Kidney (tissue), 14 donors: Measurements from ENCODE around the gene SRP9. TPM values are rescaled to one million over a fixed set of nuclear protein-coding genes. Genes with fewer than 3 reads are reported as not detected.

Experiments
- DNase-seq, 5 donors: peaks; one replicate each; pipeline ENCODE4 v3.0.0-alpha.2; 2013 to 2020
- FAIRE-seq: peaks from 2 replicates; lab custom pipeline; 2012; peaks lifted over from hg19 to GRCh38; lab: Jason Lieb, UNC
- H3K27ac ChIP-seq, 2 donors: one replicate each; pipeline ENCODE4 v1.7.0; 2013; ENCODE audit warnings: low read depth in 2 of 2, low read length in 2 of 2, inconsistent platforms in 1 of 2
- H3K27me3 ChIP-seq: one replicate; pipeline ENCODE4 v1.7.1; 2013; ENCODE audit warnings: low read length, inconsistent platforms; ENCODE audit not compliant: control insufficient read depth, insufficient read depth
- H3K36me3 ChIP-seq, 3 donors: one replicate each; pipeline versions ENCODE4 v1.7.0 to v1.7.1; 2013; ENCODE audit warnings: low read length in 3 of 3, control low read depth in 1 of 3, inconsistent platforms in 1 of 3; ENCODE audit not compliant: insufficient read depth in 3 of 3, control insufficient read depth in 2 of 3
- H3K4me1 ChIP-seq, 3 donors: one replicate each; pipeline versions ENCODE4 v1.7.0 to v1.7.1; 2013; ENCODE audit warnings: low read length in 3 of 3, inconsistent platforms in 1 of 3, low read depth in 1 of 3; ENCODE audit not compliant: control insufficient read depth in 2 of 3, insufficient read depth in 2 of 3
- H3K4me3 ChIP-seq, 3 donors: one replicate each; pipeline versions ENCODE4 v1.7.0 to v1.8.1; 2013; ENCODE audit warnings: low read length in 3 of 3, control low read depth in 1 of 3, inconsistent platforms in 1 of 3
- H3K9ac ChIP-seq, 3 donors: one replicate each; pipeline versions ENCODE4 v1.7.0 to v1.7.1; 2013; ENCODE audit warnings: low read length in 3 of 3, control low read depth in 1 of 3, inconsistent platforms in 1 of 3
- H3K9me3 ChIP-seq, 3 donors: one replicate each; pipeline versions ENCODE4 v1.7.0 to v1.7.1; 2013; ENCODE audit warnings: low read length in 3 of 3, control low read depth in 1 of 3, inconsistent platforms in 1 of 3; ENCODE audit not compliant: control insufficient read depth in 2 of 3, insufficient read depth in 1 of 3
- CTCF ChIP-seq: IDR thresholded peaks from 3 replicates; pipeline ENCODE4 v1.5.1; 2012; ENCODE audit warnings: mild to moderate bottlenecking, moderate library complexity, borderline replicate concordance; ENCODE audit not compliant: insufficient read depth; ENCODE audit errors: extremely low read depth
- intact Hi-C: fragments of 100-400 bp; cut with DNase I; formaldehyde crosslinking; loops from one replicate; pipeline ENCODE4 v1.11.1; 2022
- polyA plus RNA-seq: library from polyadenylated mRNA; stranded (reverse); fragments of 350-450 nt; fragmentation: Illumina TruSeq; extraction: RNeasy Lipid Tissue Mini Kit (QIAGEN cat#74804); gene quantifications from one replicate; pipeline ENCODE4 v1.2.3, GENCODE V29; 2014; ENCODE audit warnings: low read depth, low replicate concordance; ENCODE audit not compliant: insufficient read depth
- total RNA-seq: library from RNA; stranded (reverse); fragmentation: NEBNext Ultra II Directional; extraction: Animal tissue kit (Norgen Biotek cat#: 25700); gene quantifications from one replicate; pipeline ENCODE4 v1.2.1, GENCODE V29; 2021
- donor health status: control.
- donor health status: control.
- donor health status: control.
- donor health status: control.
- donor health status: control.
- donor health status: DM: yes; HTN: yes; CAD: no.
- donor health status: Normal renal cell carcinoma (clear cell type).

SRP9 gene
- total and polyA plus RNA-seq, 2 donors from 2014 or later = 199 to 307 TPM

GRCh38 chr1:225762002-225762441 is 15.6 kb upstream of the SRP9 start:
- Histone ChIP-seq H3K9ac (no peak overlapping the region), H3K27ac (no peak overlapping the region), H3K4me1 (peaks cover 0 to 7% (median 3%) of the 10 kb centered on the region in 3 donors), H3K4me3 (no peak overlapping the region), H3K36me3 (no peaks in the 10 kb centered on the region), H3K27me3 (no peaks in the 10 kb centered on the region), H3K9me3 (no peaks in the 10 kb centered on the region)
- no peak for TF ChIP-seq CTCF
- intact Hi-C loops = no loop called here
- FAIRE-seq (no peak), DNase-seq (no peak)

GRCh38 chr1:225762444-225762843 is 15.2 kb upstream of the SRP9 start:
- H3K9ac ChIP-seq = no peak overlapping the region
- H3K4me1 ChIP-seq = peaks cover 0 to 12% (median 7%) of the 10 kb centered on the region in 3 donors
- no peak overlapping the region for H3K4me3 ChIP-seq
- no peaks in the 10 kb centered on the region for H3K27me3 ChIP-seq
- TF ChIP-seq CTCF = no peak
- FAIRE-seq (no peak), DNase-seq (no peak)
- no peaks in the 10 kb centered on the region for H3K36me3 ChIP-seq
- H3K27ac ChIP-seq = no peak overlapping the region
- intact Hi-C loops = no loop called here
- H3K9me3 ChIP-seq = no peaks in the 10 kb centered on the region

GRCh38 chr1:225763716-225764548 is 13.7 kb upstream of the SRP9 start:
- DNase-seq = no peak
- Histone ChIP-seq H3K9ac (no peak overlapping the region), H3K4me3 (no peak overlapping the region), H3K36me3 (no peaks in the 10 kb centered on the region), H3K4me1 (peaks cover 0 to 17% (median 14%) of the 10 kb centered on the region in 3 donors), H3K9me3 (no peaks in the 10 kb centered on the region), H3K27ac (no peak overlapping the region), H3K27me3 (no peaks in the 10 kb centered on the region)
- intact Hi-C loops = no loop called here
- TF ChIP-seq CTCF = no peak
- no peak for FAIRE-seq
